Activated naive CD4-positive, alpha-beta T cell treated with anti-CD3 and anti-CD28 coated beads for 36 hours (primary cell): ENCODE results near the gene CNP. TPM values are rescaled to one million over a fixed set of nuclear protein-coding genes. Genes with fewer than 3 reads are reported as not detected.

Experiments
- CTCF ChIA-PET: fragments of 350-600 bp; sonication (Branson Sonifier 250); formaldehyde crosslinking; loops from one replicate; lab custom pipeline; 2021; ENCODE audit warnings: antibody characterized with exemption; lab: Charles Lee
- DNase-seq: peaks from one replicate; pipeline ENCODE4 v3.0.0-alpha.2; 2020
- H3K27ac Mint-ChIP-seq: one replicate; pipeline ENCODE4 v1.8.0; 2021; ENCODE audit warnings: mild to moderate bottlenecking, mixed read lengths
- H3K27me3 Mint-ChIP-seq: one replicate; pipeline ENCODE4 v1.8.0; 2021; ENCODE audit warnings: low read depth, mixed read lengths
- H3K36me3 Mint-ChIP-seq: one replicate; pipeline ENCODE4 v1.8.0; 2021; ENCODE audit warnings: low read depth, mixed read lengths
- H3K4me1 Mint-ChIP-seq: one replicate; pipeline ENCODE4 v1.8.0; 2021; ENCODE audit warnings: low read depth, mixed read lengths
- H3K4me3 Mint-ChIP-seq: one replicate; pipeline ENCODE4 v1.8.0; 2021; ENCODE audit warnings: mild to moderate bottlenecking, moderate library complexity, mixed read lengths
- H3K9me3 Mint-ChIP-seq: one replicate; pipeline ENCODE4 v1.8.0; 2021; ENCODE audit warnings: mixed read lengths
- intact Hi-C: fragments of 100-400 bp; cut with micrococcal nuclease; formaldehyde crosslinking; loops from one replicate; pipeline ENCODE4 v1.15.1; 2023
- total RNA-seq, 2 experiments: library from RNA; stranded (reverse); gene quantifications; one replicate each; pipeline ENCODE4 v1.2.3, GENCODE V29; 2021

The CNP gene
- total RNA-seq, 2 experiments from 2014 or later: 58.4 to 59.1 TPM

DNA sequence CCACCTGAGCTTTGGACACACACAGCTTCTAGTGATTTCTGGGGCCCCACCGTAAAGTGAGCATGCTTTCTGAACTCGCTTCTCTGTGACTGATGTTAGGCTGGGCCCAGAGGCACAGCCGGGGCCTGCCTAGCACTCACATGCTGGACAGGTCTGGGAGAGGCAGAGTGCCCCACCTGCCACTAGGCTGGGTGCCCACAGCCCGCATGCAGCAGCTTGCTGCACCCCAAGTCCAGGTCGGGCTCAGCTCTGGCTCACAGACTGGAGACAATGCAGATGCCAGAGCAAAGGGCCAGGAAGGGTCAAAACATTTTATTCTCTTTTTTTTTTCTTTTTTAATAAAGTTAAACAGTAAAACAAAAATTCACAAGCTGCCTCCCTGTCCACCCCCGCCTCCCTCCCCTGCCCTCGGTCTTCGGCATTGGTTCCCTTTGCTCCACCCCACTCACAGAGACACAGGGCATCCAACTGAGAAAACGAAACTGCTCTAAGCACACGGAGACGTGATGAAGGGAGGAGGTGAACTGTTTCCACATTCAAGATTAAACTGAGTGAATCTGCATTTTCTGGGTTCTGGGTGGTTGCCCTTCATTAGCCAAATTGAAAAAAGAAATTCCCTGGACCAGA, 9.7 kb downstream of the CNP start:
- H3K27ac Mint-ChIP-seq: peak overlapping the region; percentile 70
- H3K9me3 Mint-ChIP-seq: no peaks in the 10 kb centered on the region
- peaks cover 31% of the 10 kb centered on the region for H3K36me3 Mint-ChIP-seq
- H3K4me3 Mint-ChIP-seq: no peak overlapping the region
- CTCF ChIA-PET: interaction anchor here (0.6 to 1.4 kb wide), 2 partner anchors 13 to 45 kb away, joined by 3 to 5 read pairs; no protein-coding TSS in a partner anchor
- no peak for DNase-seq
- H3K27me3 Mint-ChIP-seq: no peaks in the 10 kb centered on the region
- intact Hi-C loops: no loop called here
- peaks cover 6% of the 10 kb centered on the region for H3K4me1 Mint-ChIP-seq

DNA sequence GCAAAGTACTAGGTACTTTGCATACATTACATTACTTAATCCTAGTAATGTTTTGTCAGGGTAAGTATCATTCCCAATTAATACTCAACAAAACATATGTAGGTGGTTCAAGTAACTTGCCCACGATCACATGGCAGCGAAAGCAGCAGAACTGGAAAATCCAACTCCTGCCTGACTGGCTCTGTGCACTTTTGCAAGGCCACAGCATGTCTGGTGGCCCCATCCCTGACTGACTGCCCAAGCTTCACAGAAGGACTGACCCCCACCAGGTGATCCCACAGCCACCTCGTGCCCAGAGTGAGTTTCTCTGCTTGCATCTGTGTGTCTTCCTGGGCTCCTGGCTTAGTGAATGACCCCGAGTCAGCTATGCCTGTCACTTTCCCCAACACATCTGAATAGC, 11.4 kb downstream of the CNP start:
- CTCF ChIA-PET: interaction anchor here (1.2 kb wide), 1 partner anchor 11 kb away, joined by 3 read pairs; no protein-coding TSS in a partner anchor

DNA sequence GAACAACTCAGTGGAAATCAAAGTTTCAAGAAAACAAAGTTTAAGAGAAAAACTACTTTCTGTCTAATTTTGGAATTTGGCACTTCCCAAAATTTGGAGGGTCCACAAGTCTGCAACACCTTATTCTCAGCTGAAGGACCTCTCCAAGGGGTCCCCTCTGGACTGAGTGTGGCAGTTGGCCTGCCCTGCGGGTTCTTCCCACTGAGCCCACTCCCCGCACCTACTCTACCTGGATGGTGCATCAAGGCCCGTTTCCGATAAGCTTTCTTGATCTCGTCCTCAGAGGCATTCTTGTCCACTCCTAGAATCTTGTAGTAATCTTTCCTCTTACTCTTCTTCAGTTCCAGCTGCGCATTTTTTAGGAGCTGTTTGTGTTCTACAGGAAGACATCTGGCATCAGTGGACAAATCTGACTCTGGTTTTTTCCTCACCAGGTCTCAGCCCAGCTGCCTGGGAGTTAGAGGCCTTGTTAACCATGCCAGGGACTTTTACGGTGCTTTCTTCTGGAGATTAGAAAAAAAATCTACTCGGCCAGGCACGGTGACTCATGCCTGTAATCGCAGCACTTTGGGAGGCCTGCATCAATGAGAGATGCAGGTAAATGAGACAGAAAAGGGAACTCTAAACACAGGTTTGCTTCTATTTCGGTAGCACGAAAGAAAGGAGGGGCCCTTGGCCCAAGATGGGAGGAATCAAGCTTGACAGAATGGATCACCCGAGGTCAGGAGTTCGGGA, 15.6 kb downstream of the CNP start:
- no peak overlapping the region for H3K4me3 Mint-ChIP-seq
- no peak for DNase-seq
- peak overlapping the region; percentile 30 for H3K27ac Mint-ChIP-seq
- intact Hi-C loops: no loop called here
- peaks cover 41% of the 10 kb centered on the region for H3K36me3 Mint-ChIP-seq
- peaks cover 3% of the 10 kb centered on the region for H3K4me1 Mint-ChIP-seq
- H3K27me3 Mint-ChIP-seq: no peaks in the 10 kb centered on the region
- no peaks in the 10 kb centered on the region for H3K9me3 Mint-ChIP-seq
- CTCF ChIA-PET: interaction anchor here (0.6 kb wide), 1 partner anchor 26 kb away, joined by 3 read pairs; no protein-coding TSS in a partner anchor

More for the DNA sequence above, 11.4 kb downstream of the CNP start:
- H3K4me3 Mint-ChIP-seq: no peak overlapping the region
- no peak for DNase-seq
- H3K4me1 Mint-ChIP-seq: no peaks in the 10 kb centered on the region
- H3K36me3 Mint-ChIP-seq: peaks cover 33% of the 10 kb centered on the region
- intact Hi-C loops: no loop called here
- H3K27ac Mint-ChIP-seq: peak overlapping the region; percentile 26
- H3K27me3 Mint-ChIP-seq: no peaks in the 10 kb centered on the region
- no peaks in the 10 kb centered on the region for H3K9me3 Mint-ChIP-seq

DNA sequence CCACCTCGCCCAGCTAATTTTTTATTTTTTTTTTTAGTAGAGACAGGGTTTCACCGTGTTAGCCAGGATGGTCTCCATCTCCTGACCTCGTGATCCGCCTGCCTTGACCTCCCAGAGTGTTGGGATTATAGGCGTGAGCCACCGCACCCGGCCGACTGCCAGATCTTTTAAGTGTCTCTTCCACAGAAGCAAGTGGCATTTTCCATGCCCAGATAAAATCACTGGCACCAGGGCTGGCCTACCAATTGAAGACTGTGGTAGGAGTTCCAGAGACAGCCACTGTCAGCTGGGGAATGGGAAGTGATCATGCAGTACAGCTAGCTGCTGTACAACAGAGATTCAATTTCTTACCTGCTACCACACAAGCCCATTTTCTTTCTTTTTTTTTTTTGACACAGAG, 17.9 kb downstream of the CNP start:
- peaks cover 17% of the 10 kb centered on the region for H3K4me1 Mint-ChIP-seq
- DNase-seq: no peak
- no peaks in the 10 kb centered on the region for H3K9me3 Mint-ChIP-seq
- intact Hi-C loops: no loop called here
- H3K36me3 Mint-ChIP-seq: peaks cover 49% of the 10 kb centered on the region
- CTCF ChIA-PET: interaction anchor here (0.9 to 1.0 kb wide), 2 partner anchors 21 kb away, joined by 3 read pairs; no protein-coding TSS in a partner anchor
- no peak overlapping the region for H3K27ac Mint-ChIP-seq
- no peak overlapping the region for H3K4me3 Mint-ChIP-seq
- H3K27me3 Mint-ChIP-seq: no peaks in the 10 kb centered on the region

DNA sequence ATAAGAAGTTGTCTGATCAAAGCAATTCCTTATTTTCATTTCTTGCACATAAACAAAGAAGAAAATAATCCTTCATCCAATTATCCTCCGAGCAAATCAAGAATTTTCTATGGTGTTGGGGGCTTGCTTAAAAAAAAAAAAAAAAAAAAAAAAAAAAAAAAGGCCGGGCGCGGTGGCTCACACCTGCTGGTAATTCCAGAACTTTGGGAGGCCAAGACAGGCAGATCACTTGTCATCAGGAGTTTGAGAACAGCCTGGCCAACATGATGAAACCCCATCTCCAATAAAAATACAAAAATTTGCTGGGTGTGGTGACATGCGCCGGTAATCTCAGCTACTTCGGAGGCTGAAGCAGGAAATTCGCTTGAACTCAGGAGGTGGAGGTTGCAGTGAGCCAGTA, 19.3 kb downstream of the CNP start:
- Mint-ChIP-seq H3K4me1 (peaks cover 17% of the 10 kb centered on the region), H3K4me3 (no peak overlapping the region), H3K27ac (no peak overlapping the region), H3K36me3 (peaks cover 43% of the 10 kb centered on the region), H3K27me3 (no peaks in the 10 kb centered on the region), H3K9me3 (no peaks in the 10 kb centered on the region)
- intact Hi-C loops: loop anchor here (2.0 kb wide), 1 partner anchor 31 kb away; the partner anchor contains the start of gene DNAJC7
- DNase-seq: no peak
- CTCF ChIA-PET: no interaction called here

- intact Hi-C loops: loop anchor here (2.0 kb wide), 1 partner anchor 30 kb away; the partner anchor contains the start of gene DNAJC7
- H3K27me3 Mint-ChIP-seq: no peaks in the 10 kb centered on the region
- H3K9me3 Mint-ChIP-seq: no peaks in the 10 kb centered on the region
- H3K4me1 Mint-ChIP-seq: peaks cover 17% of the 10 kb centered on the region
- H3K4me3 Mint-ChIP-seq: no peak overlapping the region
- DNase-seq: no peak
- CTCF ChIA-PET: interaction anchor here (0.7 kb wide), 1 partner anchor 121 kb away, joined by 3 read pairs; no protein-coding TSS in a partner anchor
- peaks cover 41% of the 10 kb centered on the region for H3K36me3 Mint-ChIP-seq
- H3K27ac Mint-ChIP-seq: peak overlapping the region; percentile 84
Observed at GRCh38 chr17:41986634-41987033, 20.0 kb downstream of the CNP start.

DNA sequence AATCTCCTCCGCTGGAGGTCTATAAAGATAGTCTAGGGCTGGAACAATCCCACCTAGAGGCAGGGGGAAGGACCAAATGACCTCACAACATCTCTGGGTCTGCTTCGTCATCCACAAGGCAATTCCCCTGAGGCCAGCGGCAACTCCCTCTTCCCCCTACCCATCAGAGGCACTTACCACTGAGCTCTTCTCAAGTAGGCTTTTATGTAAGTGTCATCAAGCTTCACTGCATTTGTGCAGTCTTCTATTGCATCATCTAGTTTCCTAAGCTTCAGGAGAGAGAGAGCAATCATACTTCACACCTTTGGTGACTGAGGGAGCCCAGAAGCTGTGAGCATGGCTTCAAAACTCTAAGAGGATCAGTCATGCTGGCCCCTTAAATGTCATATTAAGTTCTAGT, 21.0 kb downstream of the CNP start:
- CTCF ChIA-PET: no interaction called here
- H3K4me1 Mint-ChIP-seq: peaks cover 17% of the 10 kb centered on the region
- DNase-seq: peak; percentile 58
- H3K9me3 Mint-ChIP-seq: no peaks in the 10 kb centered on the region
- no peak overlapping the region for H3K4me3 Mint-ChIP-seq
- H3K27ac Mint-ChIP-seq: peak overlapping the region; percentile 84
- no peaks in the 10 kb centered on the region for H3K27me3 Mint-ChIP-seq
- H3K36me3 Mint-ChIP-seq: peaks cover 39% of the 10 kb centered on the region
- intact Hi-C loops: loop anchor here (2.0 kb wide), 1 partner anchor 29 kb away; the partner anchor contains the start of gene DNAJC7

GRCh38 chr17:41988418-41988817, 21.8 kb downstream of the CNP start:
- peak overlapping the region; percentile 63 for H3K27ac Mint-ChIP-seq
- no peak overlapping the region for H3K4me3 Mint-ChIP-seq
- no peaks in the 10 kb centered on the region for H3K27me3 Mint-ChIP-seq
- intact Hi-C loops: no loop called here
- no peaks in the 10 kb centered on the region for H3K9me3 Mint-ChIP-seq
- H3K4me1 Mint-ChIP-seq: peaks cover 17% of the 10 kb centered on the region
- no peak for DNase-seq
- peaks cover 39% of the 10 kb centered on the region for H3K36me3 Mint-ChIP-seq
- CTCF ChIA-PET: interaction anchor here (1.1 kb wide), 1 partner anchor 11 kb away, joined by 3 read pairs; no protein-coding TSS in a partner anchor

DNA sequence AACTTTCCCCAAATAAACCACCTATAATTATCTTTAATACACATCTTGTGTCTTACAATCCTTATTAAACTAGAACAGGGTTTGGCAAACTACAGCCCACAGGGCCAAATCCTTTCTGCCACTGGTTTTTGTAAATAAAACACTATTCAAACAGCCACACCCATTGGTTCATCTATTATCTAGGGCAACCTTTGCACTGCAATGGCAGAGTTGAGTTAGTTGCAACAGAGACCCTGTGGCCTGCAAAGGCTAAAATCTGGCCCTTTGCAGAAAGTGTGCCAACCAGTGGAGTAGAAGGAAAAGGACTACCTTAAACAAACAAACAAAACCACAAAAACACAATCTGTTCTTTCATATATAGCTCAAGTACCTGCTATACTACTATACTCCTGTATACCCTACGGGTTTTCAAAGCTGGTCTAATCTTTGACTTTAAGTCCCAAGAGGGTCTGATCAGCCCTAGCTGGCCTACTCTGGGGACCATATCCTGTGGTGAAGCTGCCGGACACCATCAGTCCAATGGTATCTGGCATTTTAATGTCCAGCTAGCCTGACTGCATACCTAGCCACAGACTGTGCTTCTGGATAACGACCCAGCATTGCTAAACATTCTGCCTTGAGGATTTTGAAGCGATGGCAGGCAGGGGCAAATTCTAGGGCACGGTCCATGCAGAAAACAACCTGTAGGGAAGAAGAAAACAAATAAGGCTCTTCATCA, 23.3 kb downstream of the CNP start:
- Mint-ChIP-seq H3K9me3 (no peaks in the 10 kb centered on the region), H3K27me3 (no peaks in the 10 kb centered on the region), H3K36me3 (peaks cover 41% of the 10 kb centered on the region), H3K4me3 (no peak overlapping the region), H3K4me1 (peaks cover 17% of the 10 kb centered on the region), H3K27ac (peak overlapping the region; percentile 18)
- CTCF ChIA-PET: no interaction called here
- no peak for DNase-seq
- intact Hi-C loops: no loop called here

- Mint-ChIP-seq H3K4me3 (no peak overlapping the region), H3K9me3 (no peaks in the 10 kb centered on the region), H3K36me3 (peaks cover 42% of the 10 kb centered on the region), H3K4me1 (peaks cover 19% of the 10 kb centered on the region), H3K27ac (peak overlapping the region; percentile 56), H3K27me3 (no peaks in the 10 kb centered on the region)
- CTCF ChIA-PET: interaction anchor here (1.1 kb wide), 1 partner anchor 28 kb away, joined by 3 read pairs; the partner anchor contains the start of gene NKIRAS2
- no peak for DNase-seq
- intact Hi-C loops: no loop called here
Observed at GRCh38 chr17:41992576-41992975, 26.0 kb downstream of the CNP start.

DNA sequence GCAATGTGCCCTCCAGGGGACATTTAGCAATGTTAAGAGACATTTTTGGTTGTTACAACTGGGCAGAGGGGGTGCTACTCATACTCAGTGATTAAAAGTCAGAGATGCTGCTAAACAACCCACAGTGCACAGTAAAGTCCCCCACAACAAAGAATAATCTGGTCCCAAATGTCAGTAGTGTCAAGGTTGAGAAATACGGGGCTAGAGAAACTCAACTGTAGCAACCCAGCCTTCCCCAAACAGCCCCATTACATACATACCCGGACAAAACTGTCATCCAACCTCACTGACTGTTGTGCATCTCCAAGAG, 30.2 kb downstream of the CNP start:
- Mint-ChIP-seq H3K27me3 (no peaks in the 10 kb centered on the region), H3K27ac (peak overlapping the region; percentile 2), H3K4me3 (no peak overlapping the region), H3K36me3 (peaks cover 39% of the 10 kb centered on the region), H3K4me1 (peaks cover 10% of the 10 kb centered on the region), H3K9me3 (no peaks in the 10 kb centered on the region)
- DNase-seq: no peak
- intact Hi-C loops: no loop called here
- CTCF ChIA-PET: no interaction called here

DNA sequence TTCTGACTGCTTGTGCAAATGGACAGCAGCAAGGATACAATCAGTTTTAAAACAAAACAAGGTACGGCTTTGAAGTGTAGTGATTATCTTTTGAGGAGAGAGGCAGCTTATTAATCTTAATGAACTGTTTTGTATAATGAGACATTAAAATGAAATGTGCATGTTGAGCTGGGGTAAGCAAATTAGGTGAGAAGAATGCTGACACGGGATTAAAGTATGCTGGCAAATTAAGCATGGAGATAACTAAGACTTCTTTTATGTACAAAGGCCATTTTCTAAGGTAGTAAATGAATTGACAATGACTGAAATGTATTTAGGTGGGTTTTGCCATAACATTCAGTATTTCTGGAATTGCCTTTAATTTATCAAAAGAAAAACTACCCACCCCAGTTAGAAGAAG, 31.9 kb downstream of the CNP start:
- intact Hi-C loops: no loop called here
- DNase-seq: no peak
- no peak overlapping the region for H3K27ac Mint-ChIP-seq
- peaks cover 19% of the 10 kb centered on the region for H3K4me1 Mint-ChIP-seq
- H3K36me3 Mint-ChIP-seq: peaks cover 32% of the 10 kb centered on the region
- no peaks in the 10 kb centered on the region for H3K27me3 Mint-ChIP-seq
- CTCF ChIA-PET: interaction anchor here (0.6 kb wide), 1 partner anchor 13 kb away, joined by 3 read pairs; no protein-coding TSS in a partner anchor
- H3K4me3 Mint-ChIP-seq: no peak overlapping the region
- H3K9me3 Mint-ChIP-seq: no peaks in the 10 kb centered on the region
